ENCODE measurements around the gene CMC2.

The CMC2 gene

GRCh38 chr16:80923356-80923755, 83.3 kb downstream of the CMC2 start:
- no peak for DNase-seq
